Measurements from ENCODE around the gene IL17RD. TPM values are rescaled to one million over a fixed set of nuclear protein-coding genes. Genes with fewer than 3 reads are reported as not detected.

The IL17RD gene
- total RNA-seq, 1 experiment from 2014 or later, result 31.7 TPM

DNA sequence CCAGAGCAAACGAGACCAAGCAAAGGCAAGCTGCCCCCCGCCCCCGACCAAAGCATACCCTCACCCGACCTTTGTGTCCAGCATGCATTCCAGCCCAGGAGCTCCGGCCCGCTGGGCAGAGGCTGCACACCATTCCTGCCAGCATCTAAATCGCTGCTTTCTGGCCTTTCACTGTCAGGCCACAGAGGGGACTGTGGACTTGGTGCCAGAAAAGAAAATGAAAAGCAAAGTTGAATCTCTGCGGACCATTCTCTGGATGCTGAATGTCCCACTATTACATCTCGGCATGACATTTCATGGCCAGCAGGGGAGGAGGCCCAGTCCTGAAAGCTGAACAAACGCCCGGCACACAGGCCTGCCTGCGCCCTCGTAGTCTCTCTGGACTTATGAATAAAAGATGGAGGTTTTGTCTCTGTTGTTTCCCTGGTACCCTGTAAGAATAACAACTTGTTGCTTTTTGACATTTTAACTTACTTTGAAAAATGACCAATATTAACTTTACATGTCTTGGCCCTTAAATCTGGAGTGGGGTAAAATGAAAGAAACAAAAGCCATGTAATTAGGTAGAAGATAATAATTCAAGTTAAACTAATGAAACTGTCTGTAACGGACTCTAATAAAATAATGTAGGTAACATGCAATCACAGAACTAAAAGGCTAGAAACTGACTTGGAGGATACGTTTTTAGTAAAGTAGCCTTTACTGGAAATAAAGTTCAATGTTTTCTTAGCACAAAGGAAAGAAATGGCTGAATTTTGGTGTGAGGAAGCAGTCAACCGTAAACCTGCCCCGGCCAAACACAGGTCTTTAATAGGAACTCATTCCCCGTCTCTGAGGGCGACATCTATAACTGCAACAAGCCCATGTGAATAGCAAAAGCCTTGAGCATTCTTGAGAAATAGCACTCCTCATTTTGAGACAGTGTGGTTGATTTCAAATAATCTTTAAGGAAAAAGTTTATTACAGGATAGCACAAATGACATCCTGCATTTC lies 12.7 kb downstream of the IL17RD start:
- no peak overlapping the region for H3K9ac ChIP-seq (ENCODE audit: extremely low read depth, insufficient read length, low read length)
- H3K27me3 ChIP-seq (ENCODE audit: insufficient read depth, low read length), result no peaks in the 10 kb centered on the region
- DNase-seq, result no peak
- H3K79me2 ChIP-seq (ENCODE audit: insufficient read depth, low read length), result peaks cover 20% of the 10 kb centered on the region; the same call in 1 of the 2 replicates
- H2BK5ac ChIP-seq (ENCODE audit: insufficient read length, low read length), result no peak overlapping the region
- no peak overlapping the region for H2AFZ ChIP-seq (ENCODE audit: low read length)
- H3K79me1 ChIP-seq (ENCODE audit: insufficient read depth, low read depth, low read length, poor library complexity, severe bottlenecking), result no peaks in the 10 kb centered on the region
- no CpG with 5 or more reads among the region's 19 CpGs for WGBS (ENCODE audit: extremely low coverage, insufficient read length, low lambda C conversion rate)
- H4K91ac ChIP-seq (ENCODE audit: insufficient read length, low read depth, low read length), result no peak overlapping the region
- peaks cover 19% of the 10 kb centered on the region; the same call in 1 of the 2 replicates for H3K4me1 ChIP-seq (ENCODE audit: insufficient read depth, low read length)
- H2AK5ac ChIP-seq (ENCODE audit: insufficient read length, low read length), result no peak overlapping the region
- H3T11ph ChIP-seq (ENCODE audit: low read length), result no peak overlapping the region
- H3K27ac Mint-ChIP-seq, result peak overlapping the region in 2 of 3 experiments; percentile 42 to 53; a peak in 1 of 7 replicates
- no peak overlapping the region for H2BK20ac ChIP-seq (ENCODE audit: low read depth, low read length, poor library complexity, severe bottlenecking)
- H4K8ac ChIP-seq (replicated peaks; ENCODE audit: insufficient read length, low read depth, low read length), result no peak overlapping the region
- H3K9me3 Mint-ChIP-seq, result no peaks in the 10 kb centered on the region; a peak in 1 of 5 replicates
- no peak overlapping the region for H2BK15ac ChIP-seq (ENCODE audit: low read depth, low read length)
- H3K23ac ChIP-seq (ENCODE audit: insufficient read length, low read depth, low read length), result no peak overlapping the region
- peaks cover 2% of the 10 kb centered on the region for H4K20me1 ChIP-seq (ENCODE audit: control insufficient read depth, insufficient read depth, insufficient read length)
- H4K5ac ChIP-seq (ENCODE audit: insufficient read length, low read depth, low read length), result no peak overlapping the region
- no peaks in the 10 kb centered on the region for H3K23me2 ChIP-seq (ENCODE audit: insufficient read length, low read depth, low read length, poor library complexity, severe bottlenecking)
- peak overlapping the region in 1 of 2 experiments; percentile 53; a peak in 3 of 5 replicates for H3K4me3 Mint-ChIP-seq
- no peak overlapping the region for H3K27ac ChIP-seq (ENCODE audit: insufficient read length, low read depth, low read length)
- peaks cover 26% of the 10 kb centered on the region for H3K27me3 Mint-ChIP-seq (ENCODE audit: low read depth)
- no peak overlapping the region for H2BK12ac ChIP-seq (ENCODE audit: insufficient read length, low read depth, low read length)
- H3K36me3 Mint-ChIP-seq (ENCODE audit: insufficient read depth in 1 of 3, low read depth in 3 of 3), result peaks cover 4 to 8% (median 8%) of the 10 kb centered on the region in 3 experiments; a peak in 5 of 7 replicates
- H3K56ac ChIP-seq (ENCODE audit: insufficient read length, low read depth, low read length), result no peak overlapping the region
- no peak overlapping the region for H3K4ac ChIP-seq (ENCODE audit: low read depth, low read length)
- TF ChIP-seq, protein P1, sequence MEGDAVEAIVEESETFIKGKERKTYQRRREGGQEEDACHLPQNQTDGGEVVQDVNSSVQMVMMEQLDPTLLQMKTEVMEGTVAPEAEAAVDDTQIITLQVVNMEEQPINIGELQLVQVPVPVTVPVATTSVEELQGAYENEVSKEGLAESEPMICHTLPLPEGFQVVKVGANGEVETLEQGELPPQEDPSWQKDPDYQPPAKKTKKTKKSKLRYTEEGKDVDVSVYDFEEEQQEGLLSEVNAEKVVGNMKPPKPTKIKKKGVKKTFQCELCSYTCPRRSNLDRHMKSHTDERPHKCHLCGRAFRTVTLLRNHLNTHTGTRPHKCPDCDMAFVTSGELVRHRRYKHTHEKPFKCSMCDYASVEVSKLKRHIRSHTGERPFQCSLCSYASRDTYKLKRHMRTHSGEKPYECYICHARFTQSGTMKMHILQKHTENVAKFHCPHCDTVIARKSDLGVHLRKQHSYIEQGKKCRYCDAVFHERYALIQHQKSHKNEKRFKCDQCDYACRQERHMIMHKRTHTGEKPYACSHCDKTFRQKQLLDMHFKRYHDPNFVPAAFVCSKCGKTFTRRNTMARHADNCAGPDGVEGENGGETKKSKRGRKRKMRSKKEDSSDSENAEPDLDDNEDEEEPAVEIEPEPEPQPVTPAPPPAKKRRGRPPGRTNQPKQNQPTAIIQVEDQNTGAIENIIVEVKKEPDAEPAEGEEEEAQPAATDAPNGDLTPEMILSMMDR (conservative IDR thresholded peaks at IDR 0.05), result peak; percentile 35; the same call in 2 of the 3 replicates
- no peak overlapping the region for H3K4me2 ChIP-seq (ENCODE audit: insufficient read depth, insufficient read length, low read length)
- H3K4me1 Mint-ChIP-seq, result peaks cover 54% of the 10 kb centered on the region in 2 experiments
- H3K14ac ChIP-seq (ENCODE audit: insufficient read depth, low read length), result no peak overlapping the region
- no peak overlapping the region for H2BK120ac ChIP-seq (ENCODE audit: low read depth, low read length, poor library complexity, severe bottlenecking)
- H3K18ac ChIP-seq (ENCODE audit: insufficient read length, low read depth, low read length), result no peak overlapping the region
- H3K9me3 ChIP-seq (ENCODE audit: control insufficient read depth, low read depth, low read length), result no peaks in the 10 kb centered on the region
